SK-N-SH (cell line): ENCODE results near the gene ZNHIT3. TPM values are rescaled to one million over a fixed set of nuclear protein-coding genes. Genes with fewer than 3 reads are reported as not detected.

Experiments
- CTCF ChIA-PET: fragments of 300-600, 350-600 bp; formaldehyde crosslinking; extraction: SDS; loops from one replicate; lab custom pipeline; 2021; lab: Yijun Ruan, JAX
- POLR2A ChIA-PET: fragments of 350-600 bp; sonication (Branson Sonifier 250); formaldehyde crosslinking; extraction: SDS; loops from one replicate; lab custom pipeline; 2020; ENCODE audit warnings: antibody characterized with exemption, inconsistent platforms; lab: Yijun Ruan, JAX
- DNase-seq: peaks from one replicate; pipeline ENCODE4 v3.0.0; 2012
- H2AFZ ChIP-seq: fragments of 200-600 bp; sonication (generic); 2 replicates; pipeline ENCODE4 v1.8.1; 2016; ENCODE audit warnings: antibody characterized with exemption, mild to moderate bottlenecking, low read depth
- H3F3A ChIP-seq: fragments of 200-600 bp; sonication (generic); replicated peaks from 2 replicates; pipeline ENCODE3; 2016; ENCODE audit warnings: antibody characterized with exemption, mild to moderate bottlenecking; ENCODE audit not compliant: insufficient read depth
- H3K27ac ChIP-seq, 2 experiments: fragments of 200-500 bp in 1 of 2; fragments of 200-600 bp in 1 of 2; sonication (Bioruptor generic) in 1 of 2; sonication (generic), shearing (Covaris generic) in 1 of 2; 2 replicates each; pipeline versions ENCODE4 v1.5.1 to v1.6.1; 2014 to 2016; ENCODE audit warnings: low read depth in 2 of 2, inconsistent platforms in 1 of 2, low read length in 1 of 2, mild to moderate bottlenecking in 1 of 2, mixed read lengths in 1 of 2
- H3K27me3 ChIP-seq: fragments of 200-600 bp; sonication (generic), shearing (Covaris generic); 2 replicates; pipeline ENCODE4 v1.6.1; 2016; ENCODE audit warnings: mixed run types; ENCODE audit not compliant: insufficient read depth
- H3K36me3 ChIP-seq, 2 experiments: fragments of 200-500 bp in 1 of 2; fragments of 200-600 bp in 1 of 2; sonication (Bioruptor generic) in 1 of 2; sonication (generic) in 1 of 2; replicated peaks in 1 of 2; 2 replicates each; pipeline versions ENCODE3 to v1.5.1; 2014 to 2016; ENCODE audit warnings: low read length in 1 of 2, mild to moderate bottlenecking in 1 of 2; ENCODE audit not compliant: insufficient read depth in 2 of 2, control insufficient read depth in 1 of 2
- H3K4me1 ChIP-seq, 2 experiments: fragments of 200-500 bp in 1 of 2; fragments of 200-600 bp in 1 of 2; sonication (Bioruptor generic) in 1 of 2; sonication (generic), shearing (Covaris generic) in 1 of 2; 2 replicates each; pipeline versions ENCODE4 v1.5.1 to v1.6.1; 2014 to 2016; ENCODE audit warnings: low read depth in 1 of 2, low read length in 1 of 2, mixed run types in 1 of 2; ENCODE audit not compliant: insufficient read depth in 2 of 2, control insufficient read depth in 1 of 2
- H3K4me2 ChIP-seq: fragments of 200-600 bp; sonication (generic), shearing (Covaris generic); 2 replicates; pipeline ENCODE4 v1.6.1; 2017; ENCODE audit warnings: mixed run types
- H3K4me3 ChIP-seq, 2 experiments: fragments of 200-500 bp in 1 of 2; fragments of 200-600 bp in 1 of 2; sonication (Bioruptor generic) in 1 of 2; sonication (generic), shearing (Covaris generic) in 1 of 2; 2 replicates each; pipeline versions ENCODE4 v1.5.1 to v1.8.1; 2014 to 2016; ENCODE audit warnings: low read depth in 2 of 2, inconsistent platforms in 1 of 2, low read length in 1 of 2, mild to moderate bottlenecking in 1 of 2, mixed read lengths in 1 of 2, moderate library complexity in 1 of 2
- H3K79me2 ChIP-seq: fragments of 200-600 bp; sonication (generic); 2 replicates; pipeline ENCODE4 v1.8.1; 2017; ENCODE audit warnings: mild to moderate bottlenecking; ENCODE audit not compliant: insufficient read depth
- H3K9ac ChIP-seq: fragments of 200-600 bp; sonication (generic); 2 replicates; pipeline ENCODE4 v1.6.1; 2017; ENCODE audit warnings: mixed run types
- H3K9me2 ChIP-seq: fragments of 200-600 bp; sonication (generic); 2 replicates; pipeline ENCODE4 v1.6.1; 2017; ENCODE audit warnings: mixed run types
- H3K9me3 ChIP-seq: fragments of 200-600 bp; sonication (generic); 2 replicates; pipeline ENCODE4 v1.6.1; 2017; ENCODE audit warnings: mixed run types, mild to moderate bottlenecking, moderate library complexity
- H4K20me1 ChIP-seq: fragments of 200-600 bp; sonication (generic); 2 replicates; pipeline ENCODE4 v1.6.1; 2017; ENCODE audit warnings: mild to moderate bottlenecking, mixed run types; ENCODE audit not compliant: insufficient read depth
- CHD2 ChIP-seq: fragments of 150-350 bp; IDR thresholded peaks from 2 replicates; pipeline ENCODE4 v1.6.1; 2018; ENCODE audit warnings: low read length; ENCODE audit not compliant: partially characterized antibody
- POLR2AphosphoS5 ChIP-seq: IDR thresholded peaks from 2 replicates; pipeline ENCODE4 v1.6.1; 2012; ENCODE audit warnings: low read depth, low read length
- SIN3A ChIP-seq: IDR thresholded peaks from 2 replicates; pipeline ENCODE4 v1.6.1; 2012; ENCODE audit warnings: low read depth, mild to moderate bottlenecking, low read length, moderate library complexity, borderline replicate concordance
- WGBS: methylation state at CpG from one replicate; pipeline ENCODE4 v1.1.6; 2017; ENCODE audit warnings: low lambda C conversion rate; 5-methylcytosine and 5-hydroxymethylcytosine counted together
- polyA plus RNA-seq, 3 experiments: library from polyadenylated mRNA; depleted of rRNA; stranded (reverse); fragments of >200 nt; gene quantifications; 2 replicates each; pipeline ENCODE4 v1.2.3, GENCODE V29; 2012
- TF ChIP-seq, protein P1 (sequence below): IDR thresholded peaks from 2 replicates; pipeline ENCODE4 v1.6.1; 2012; ENCODE audit warnings: mild to moderate bottlenecking, low read depth, low read length, moderate library complexity
- TF ChIP-seq, protein P2 (sequence below): fragments of 150-350 bp; IDR thresholded peaks from 2 replicates; pipeline ENCODE4 v1.6.1; 2016; ENCODE audit warnings: mild to moderate bottlenecking, low read depth, low read length
- TF ChIP-seq, protein P3 (sequence below): IDR thresholded peaks from 2 replicates; pipeline ENCODE4 v1.4.0; 2012; ENCODE audit warnings: low read depth, borderline replicate concordance

The ZNHIT3 gene
- polyA plus RNA-seq, 1 of the 3 experiments (the other 2 are of a cell fraction): 59.9 TPM

DNA sequence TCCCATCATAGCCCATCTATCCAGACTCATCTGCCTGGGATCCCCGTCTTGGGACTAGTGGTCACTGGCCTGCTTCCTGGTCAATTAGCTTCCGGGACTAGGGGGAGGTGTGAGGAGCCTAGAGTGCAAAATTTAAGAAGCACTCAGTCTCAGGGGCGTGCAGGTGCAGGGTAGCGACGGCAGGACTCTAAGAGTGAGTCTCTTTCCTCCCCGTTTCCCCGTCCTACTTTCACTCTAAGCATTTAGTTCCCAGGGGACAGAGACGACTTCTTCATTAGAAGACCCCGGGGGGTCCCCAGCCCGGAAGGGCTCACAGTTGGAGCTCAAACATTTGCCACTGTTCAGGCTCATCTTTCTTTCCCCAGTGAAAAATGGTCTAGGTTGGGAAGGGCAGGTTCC lies 677 bp upstream of the ZNHIT3 start (continued):
- TF ChIP-seq, protein P1, sequence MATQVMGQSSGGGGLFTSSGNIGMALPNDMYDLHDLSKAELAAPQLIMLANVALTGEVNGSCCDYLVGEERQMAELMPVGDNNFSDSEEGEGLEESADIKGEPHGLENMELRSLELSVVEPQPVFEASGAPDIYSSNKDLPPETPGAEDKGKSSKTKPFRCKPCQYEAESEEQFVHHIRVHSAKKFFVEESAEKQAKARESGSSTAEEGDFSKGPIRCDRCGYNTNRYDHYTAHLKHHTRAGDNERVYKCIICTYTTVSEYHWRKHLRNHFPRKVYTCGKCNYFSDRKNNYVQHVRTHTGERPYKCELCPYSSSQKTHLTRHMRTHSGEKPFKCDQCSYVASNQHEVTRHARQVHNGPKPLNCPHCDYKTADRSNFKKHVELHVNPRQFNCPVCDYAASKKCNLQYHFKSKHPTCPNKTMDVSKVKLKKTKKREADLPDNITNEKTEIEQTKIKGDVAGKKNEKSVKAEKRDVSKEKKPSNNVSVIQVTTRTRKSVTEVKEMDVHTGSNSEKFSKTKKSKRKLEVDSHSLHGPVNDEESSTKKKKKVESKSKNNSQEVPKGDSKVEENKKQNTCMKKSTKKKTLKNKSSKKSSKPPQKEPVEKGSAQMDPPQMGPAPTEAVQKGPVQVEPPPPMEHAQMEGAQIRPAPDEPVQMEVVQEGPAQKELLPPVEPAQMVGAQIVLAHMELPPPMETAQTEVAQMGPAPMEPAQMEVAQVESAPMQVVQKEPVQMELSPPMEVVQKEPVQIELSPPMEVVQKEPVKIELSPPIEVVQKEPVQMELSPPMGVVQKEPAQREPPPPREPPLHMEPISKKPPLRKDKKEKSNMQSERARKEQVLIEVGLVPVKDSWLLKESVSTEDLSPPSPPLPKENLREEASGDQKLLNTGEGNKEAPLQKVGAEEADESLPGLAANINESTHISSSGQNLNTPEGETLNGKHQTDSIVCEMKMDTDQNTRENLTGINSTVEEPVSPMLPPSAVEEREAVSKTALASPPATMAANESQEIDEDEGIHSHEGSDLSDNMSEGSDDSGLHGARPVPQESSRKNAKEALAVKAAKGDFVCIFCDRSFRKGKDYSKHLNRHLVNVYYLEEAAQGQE: no peak

DNA sequence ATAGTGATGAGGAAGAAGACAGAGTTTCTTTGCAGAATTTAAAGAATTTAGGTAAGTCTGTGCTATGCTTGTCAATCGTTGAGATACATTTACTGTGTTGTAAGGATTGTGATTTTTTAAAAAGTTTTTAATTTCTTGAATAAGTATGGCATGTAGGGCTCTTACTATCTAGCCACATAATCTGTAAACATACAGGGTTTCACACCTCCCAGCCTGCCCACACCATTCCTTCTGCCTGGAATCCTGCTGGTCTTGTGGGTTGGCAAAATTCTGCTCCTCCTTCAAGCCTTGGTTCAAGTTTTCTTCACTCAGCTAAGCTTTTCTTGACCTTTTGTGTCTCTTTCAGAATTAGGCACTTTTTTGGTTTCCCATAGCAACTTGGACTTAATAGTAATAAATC lies 7.5 kb downstream of the ZNHIT3 start:
- TF ChIP-seq, protein P2, sequence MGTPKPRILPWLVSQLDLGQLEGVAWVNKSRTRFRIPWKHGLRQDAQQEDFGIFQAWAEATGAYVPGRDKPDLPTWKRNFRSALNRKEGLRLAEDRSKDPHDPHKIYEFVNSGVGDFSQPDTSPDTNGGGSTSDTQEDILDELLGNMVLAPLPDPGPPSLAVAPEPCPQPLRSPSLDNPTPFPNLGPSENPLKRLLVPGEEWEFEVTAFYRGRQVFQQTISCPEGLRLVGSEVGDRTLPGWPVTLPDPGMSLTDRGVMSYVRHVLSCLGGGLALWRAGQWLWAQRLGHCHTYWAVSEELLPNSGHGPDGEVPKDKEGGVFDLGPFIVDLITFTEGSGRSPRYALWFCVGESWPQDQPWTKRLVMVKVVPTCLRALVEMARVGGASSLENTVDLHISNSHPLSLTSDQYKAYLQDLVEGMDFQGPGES: no peak
- TF ChIP-seq, protein P3, sequence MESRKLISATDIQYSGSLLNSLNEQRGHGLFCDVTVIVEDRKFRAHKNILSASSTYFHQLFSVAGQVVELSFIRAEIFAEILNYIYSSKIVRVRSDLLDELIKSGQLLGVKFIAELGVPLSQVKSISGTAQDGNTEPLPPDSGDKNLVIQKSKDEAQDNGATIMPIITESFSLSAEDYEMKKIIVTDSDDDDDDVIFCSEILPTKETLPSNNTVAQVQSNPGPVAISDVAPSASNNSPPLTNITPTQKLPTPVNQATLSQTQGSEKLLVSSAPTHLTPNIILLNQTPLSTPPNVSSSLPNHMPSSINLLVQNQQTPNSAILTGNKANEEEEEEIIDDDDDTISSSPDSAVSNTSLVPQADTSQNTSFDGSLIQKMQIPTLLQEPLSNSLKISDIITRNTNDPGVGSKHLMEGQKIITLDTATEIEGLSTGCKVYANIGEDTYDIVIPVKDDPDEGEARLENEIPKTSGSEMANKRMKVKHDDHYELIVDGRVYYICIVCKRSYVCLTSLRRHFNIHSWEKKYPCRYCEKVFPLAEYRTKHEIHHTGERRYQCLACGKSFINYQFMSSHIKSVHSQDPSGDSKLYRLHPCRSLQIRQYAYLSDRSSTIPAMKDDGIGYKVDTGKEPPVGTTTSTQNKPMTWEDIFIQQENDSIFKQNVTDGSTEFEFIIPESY: no peak
- TF ChIP-seq POLR2AphosphoS5 (no peak), CHD2 (no peak), SIN3A (no peak)
- no peak overlapping the region for H2AFZ ChIP-seq
- H3K9me2 ChIP-seq: no peaks in the 10 kb centered on the region
- H3K9me3 ChIP-seq: no peaks in the 10 kb centered on the region
- H3F3A ChIP-seq: no peaks in the 10 kb centered on the region
- peaks cover 8% of the 10 kb centered on the region; the same call in 1 of the 2 replicates for H4K20me1 ChIP-seq
- peaks cover 40% of the 10 kb centered on the region for H3K79me2 ChIP-seq
- peaks cover 0 to 15% of the 10 kb centered on the region in 2 experiments; a peak in 1 of 4 replicates for H3K4me1 ChIP-seq
- CTCF ChIA-PET: interaction anchor here (1.1 kb wide), 1 partner anchor 10 kb away, joined by 6 read pairs; no protein-coding TSS in a partner anchor
- no peak overlapping the region for H3K4me3 ChIP-seq
- DNase-seq: no peak
- WGBS: 94% methylated on average over 1 of the region's 1 CpG
- H3K27ac ChIP-seq: no peak overlapping the region
- POLR2A ChIA-PET: interaction anchor here (0.6 kb wide), 1 partner anchor 18 kb away, joined by 5 read pairs; no protein-coding TSS in a partner anchor
- no peak overlapping the region for H3K4me2 ChIP-seq
- H3K27me3 ChIP-seq: no peaks in the 10 kb centered on the region
- H3K36me3 ChIP-seq: peaks cover 51 to 57% of the 10 kb centered on the region in 2 experiments
- no peak overlapping the region for H3K9ac ChIP-seq
